Measurements from ENCODE around the gene IDH3A.

GRCh38 chr15:78110096-78110495 is 39.1 kb upstream of the IDH3A start:
- TF ChIP-seq POLR2A (IDR thresholded peaks at IDR 0.05) (no peak), POLR2AphosphoS5 (IDR thresholded peaks at IDR 0.05; ENCODE audit: insufficient read depth in 1 of 2, low read depth in 1 of 2) (no peak)
- TF ChIP-seq, protein P1, sequence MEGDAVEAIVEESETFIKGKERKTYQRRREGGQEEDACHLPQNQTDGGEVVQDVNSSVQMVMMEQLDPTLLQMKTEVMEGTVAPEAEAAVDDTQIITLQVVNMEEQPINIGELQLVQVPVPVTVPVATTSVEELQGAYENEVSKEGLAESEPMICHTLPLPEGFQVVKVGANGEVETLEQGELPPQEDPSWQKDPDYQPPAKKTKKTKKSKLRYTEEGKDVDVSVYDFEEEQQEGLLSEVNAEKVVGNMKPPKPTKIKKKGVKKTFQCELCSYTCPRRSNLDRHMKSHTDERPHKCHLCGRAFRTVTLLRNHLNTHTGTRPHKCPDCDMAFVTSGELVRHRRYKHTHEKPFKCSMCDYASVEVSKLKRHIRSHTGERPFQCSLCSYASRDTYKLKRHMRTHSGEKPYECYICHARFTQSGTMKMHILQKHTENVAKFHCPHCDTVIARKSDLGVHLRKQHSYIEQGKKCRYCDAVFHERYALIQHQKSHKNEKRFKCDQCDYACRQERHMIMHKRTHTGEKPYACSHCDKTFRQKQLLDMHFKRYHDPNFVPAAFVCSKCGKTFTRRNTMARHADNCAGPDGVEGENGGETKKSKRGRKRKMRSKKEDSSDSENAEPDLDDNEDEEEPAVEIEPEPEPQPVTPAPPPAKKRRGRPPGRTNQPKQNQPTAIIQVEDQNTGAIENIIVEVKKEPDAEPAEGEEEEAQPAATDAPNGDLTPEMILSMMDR (IDR thresholded peaks at IDR 0.05): no peak
